Mesendoderm (in vitro differentiated cells): ENCODE measurements around the gene SLC2A11.
A peak's percentile ranks its signal among the peaks of the same experiment; 100 is the strongest.

Experiments
- DNase-seq: peaks from one replicate; pipeline ENCODE4 v3.0.0; 2013
- H2AK5ac ChIP-seq: 2 replicates; pipeline ENCODE4 v1.6.1; 2013; ENCODE audit warnings: low read length, inconsistent platforms
- H2BK120ac ChIP-seq: 2 replicates; pipeline ENCODE4 v1.6.1; 2013; ENCODE audit warnings: low read depth, mild to moderate bottlenecking, low read length, moderate library complexity, mixed read lengths
- H2BK15ac ChIP-seq: replicated peaks from 2 replicates; pipeline ENCODE4 v1.6.1; 2013; ENCODE audit warnings: low read depth, mild to moderate bottlenecking, moderate library complexity
- H2BK5ac ChIP-seq: 2 replicates; pipeline ENCODE4 v1.6.1; 2013; ENCODE audit warnings: low read length, inconsistent platforms
- H3K18ac ChIP-seq: 2 replicates; pipeline ENCODE4 v1.6.1; 2013; ENCODE audit warnings: mild to moderate bottlenecking, low read length, mixed read lengths
- H3K23ac ChIP-seq: one replicate; pipeline ENCODE4 v1.6.1; 2013; ENCODE audit warnings: low read length
- H3K27ac ChIP-seq: 2 replicates; pipeline ENCODE4 v1.5.1; 2013; ENCODE audit warnings: low read depth, mild to moderate bottlenecking, inconsistent platforms, low read length, moderate library complexity
- H3K27me3 ChIP-seq: 2 replicates; pipeline ENCODE4 v1.6.1; 2013; ENCODE audit warnings: low read length, control low read depth, mild to moderate bottlenecking, inconsistent platforms; ENCODE audit not compliant: insufficient read depth, poor library complexity
- H3K36me3 ChIP-seq: 2 replicates; pipeline ENCODE4 v1.6.1; 2013; ENCODE audit warnings: low read length, inconsistent platforms; ENCODE audit not compliant: control insufficient read depth, insufficient read depth
- H3K4ac ChIP-seq: one replicate; pipeline ENCODE4 v1.6.1; 2013; ENCODE audit warnings: low read depth, mild to moderate bottlenecking, low read length, moderate library complexity
- H3K4me1 ChIP-seq: 2 replicates; pipeline ENCODE4 v1.6.1; 2013; ENCODE audit warnings: low read depth, low read length, inconsistent platforms; ENCODE audit not compliant: control insufficient read depth
- H3K4me2 ChIP-seq: 2 replicates; pipeline ENCODE4 v1.6.1; 2013; ENCODE audit warnings: low read length
- H3K4me3 ChIP-seq: 2 replicates; pipeline ENCODE4 v1.5.1; 2013; ENCODE audit warnings: mild to moderate bottlenecking, low read length
- H3K56ac ChIP-seq: one replicate; pipeline ENCODE4 v1.6.1; 2013; ENCODE audit warnings: low read length
- H3K79me1 ChIP-seq: 2 replicates; pipeline ENCODE4 v1.6.1; 2013; ENCODE audit warnings: low read length, inconsistent platforms
- H3K79me2 ChIP-seq: 2 replicates; pipeline ENCODE4 v1.6.1; 2013; ENCODE audit warnings: mild to moderate bottlenecking, low read length; ENCODE audit not compliant: control insufficient read depth, insufficient read depth
- H3K9ac ChIP-seq: 2 replicates; pipeline ENCODE4 v1.6.1; 2013; ENCODE audit warnings: low read length, inconsistent platforms
- H4K5ac ChIP-seq: one replicate; pipeline ENCODE4 v1.6.1; 2013; ENCODE audit warnings: low read length
- H4K8ac ChIP-seq: one replicate; pipeline ENCODE4 v1.6.1; 2013; ENCODE audit warnings: low read depth, mild to moderate bottlenecking, control low read depth, low read length, moderate library complexity
- WGBS: extraction: QIAGEN DNeasy Blood & Tissue Kit; methylation state at CpG from one replicate; pipeline ENCODE4 v1.1.7; 2013; ENCODE audit warnings: low lambda C conversion rate, missing lambda C conversion rate; ENCODE audit not compliant: insufficient coverage; ENCODE audit errors: extremely low coverage; 5-methylcytosine and 5-hydroxymethylcytosine counted together

SLC2A11 gene

DNA sequence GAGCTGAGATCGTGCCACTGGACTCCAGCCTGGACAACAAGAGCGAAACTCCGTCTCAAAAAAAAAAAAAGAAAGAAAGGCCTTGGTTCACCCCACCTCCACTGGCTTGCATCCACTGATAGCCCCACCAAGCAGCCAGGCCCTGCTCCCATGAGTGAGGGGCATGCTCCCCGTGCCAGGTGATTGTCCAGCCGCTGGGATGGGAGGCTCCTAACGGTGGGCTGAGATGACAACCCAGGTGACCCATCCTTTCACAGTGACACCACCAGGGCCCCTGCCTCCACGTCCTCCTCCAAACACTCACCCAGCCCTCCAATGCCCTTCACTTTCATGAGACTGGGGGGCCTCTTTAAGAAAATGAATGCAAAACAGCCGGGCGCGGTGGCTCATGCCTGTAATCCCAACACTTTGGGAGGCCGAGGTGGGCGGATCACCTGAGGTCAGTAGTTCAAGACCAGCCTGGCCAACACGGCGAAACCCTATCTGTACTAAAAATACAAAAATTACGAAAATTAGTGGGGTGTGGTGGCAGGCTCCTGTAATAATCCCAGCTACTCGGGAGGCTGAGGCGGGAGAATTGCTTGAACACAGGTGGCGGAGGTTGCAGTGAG is 10.3 kb upstream of the SLC2A11 start:
- Histone ChIP-seq H3K27ac (no peak overlapping the region), H2BK5ac (no peak overlapping the region), H2BK15ac (no peak overlapping the region), H3K9ac (no peak overlapping the region), H2AK5ac (no peak overlapping the region), H4K8ac (no peak overlapping the region), H3K18ac (no peak overlapping the region), H3K4me2 (no peak overlapping the region), H3K79me2 (no peaks in the 10 kb centered on the region), H3K36me3 (no peaks in the 10 kb centered on the region), H4K5ac (no peak overlapping the region), H3K23ac (no peak overlapping the region), H3K4me1 (peaks cover 2% of the 10 kb centered on the region), H3K4me3 (no peak overlapping the region), H2BK120ac (no peak overlapping the region), H3K56ac (no peak overlapping the region), H3K4ac (no peak overlapping the region), H3K27me3 (no peaks in the 10 kb centered on the region), H3K79me1 (no peaks in the 10 kb centered on the region)
- no CpG with 5 or more reads among the region's 18 CpGs for WGBS
- DNase-seq: no peak

DNA sequence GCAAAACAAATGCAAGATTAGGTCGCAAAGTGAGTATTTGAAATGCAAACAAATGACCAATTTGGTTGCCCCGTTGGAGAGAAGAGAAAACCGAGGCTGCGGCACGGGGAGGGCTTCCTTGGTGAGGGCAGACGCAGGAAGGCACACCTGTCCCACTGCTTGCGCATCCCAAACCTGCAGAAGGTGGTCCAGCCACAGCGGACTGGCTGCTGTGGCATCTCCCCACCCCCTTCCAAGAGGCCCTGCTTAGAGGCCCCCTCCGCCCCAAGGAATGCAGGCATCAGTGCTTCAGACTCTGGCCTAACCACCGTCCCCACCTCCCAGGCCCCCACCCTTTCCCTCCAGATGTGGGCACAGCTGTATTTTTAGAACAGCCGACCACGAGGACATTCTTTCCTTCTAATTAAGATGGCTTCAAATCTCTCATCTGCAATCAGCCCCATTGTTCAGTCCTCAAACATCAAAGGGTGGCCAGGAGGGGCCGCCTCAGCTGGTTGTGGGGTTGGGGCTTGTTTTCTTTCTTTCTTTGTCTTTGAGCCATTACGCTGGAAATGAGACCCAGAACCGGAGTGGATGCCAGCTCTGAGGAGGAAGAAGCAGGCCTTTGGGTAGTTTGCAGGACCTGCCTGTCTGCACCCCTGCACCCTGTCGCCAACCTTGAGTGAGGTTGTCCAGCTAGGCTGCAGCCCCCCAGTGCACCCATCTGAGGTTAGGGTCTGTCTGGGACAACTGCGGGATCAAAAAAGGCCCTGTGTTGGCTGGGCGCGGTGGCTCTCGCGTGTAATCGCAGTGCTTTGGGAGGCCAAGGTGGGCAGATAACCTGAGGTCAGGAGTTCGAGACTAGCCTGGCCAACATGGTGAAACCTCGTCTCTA is 9.4 kb upstream of the SLC2A11 start:
- no peak overlapping the region for H2AK5ac ChIP-seq
- no peak overlapping the region for H3K4me3 ChIP-seq
- H3K18ac ChIP-seq: no peak overlapping the region
- no peaks in the 10 kb centered on the region for H3K79me1 ChIP-seq
- H3K4me2 ChIP-seq: no peak overlapping the region
- no peak overlapping the region for H3K23ac ChIP-seq
- H3K36me3 ChIP-seq: no peaks in the 10 kb centered on the region
- H3K9ac ChIP-seq: no peak overlapping the region
- peaks cover 2% of the 10 kb centered on the region for H3K4me1 ChIP-seq
- no peak overlapping the region for H3K27ac ChIP-seq
- H3K4ac ChIP-seq: peak overlapping the region; percentile 9
- no peaks in the 10 kb centered on the region for H3K79me2 ChIP-seq
- H3K27me3 ChIP-seq: no peaks in the 10 kb centered on the region
- no peak overlapping the region for H2BK5ac ChIP-seq
- H2BK15ac ChIP-seq: no peak overlapping the region
- no peak overlapping the region for H4K8ac ChIP-seq
- no peak overlapping the region for H4K5ac ChIP-seq
- peak; percentile 61 for DNase-seq
- no CpG with 5 or more reads among the region's 24 CpGs for WGBS
- no peak overlapping the region for H2BK120ac ChIP-seq
- peak overlapping the region; percentile 62 for H3K56ac ChIP-seq

DNA sequence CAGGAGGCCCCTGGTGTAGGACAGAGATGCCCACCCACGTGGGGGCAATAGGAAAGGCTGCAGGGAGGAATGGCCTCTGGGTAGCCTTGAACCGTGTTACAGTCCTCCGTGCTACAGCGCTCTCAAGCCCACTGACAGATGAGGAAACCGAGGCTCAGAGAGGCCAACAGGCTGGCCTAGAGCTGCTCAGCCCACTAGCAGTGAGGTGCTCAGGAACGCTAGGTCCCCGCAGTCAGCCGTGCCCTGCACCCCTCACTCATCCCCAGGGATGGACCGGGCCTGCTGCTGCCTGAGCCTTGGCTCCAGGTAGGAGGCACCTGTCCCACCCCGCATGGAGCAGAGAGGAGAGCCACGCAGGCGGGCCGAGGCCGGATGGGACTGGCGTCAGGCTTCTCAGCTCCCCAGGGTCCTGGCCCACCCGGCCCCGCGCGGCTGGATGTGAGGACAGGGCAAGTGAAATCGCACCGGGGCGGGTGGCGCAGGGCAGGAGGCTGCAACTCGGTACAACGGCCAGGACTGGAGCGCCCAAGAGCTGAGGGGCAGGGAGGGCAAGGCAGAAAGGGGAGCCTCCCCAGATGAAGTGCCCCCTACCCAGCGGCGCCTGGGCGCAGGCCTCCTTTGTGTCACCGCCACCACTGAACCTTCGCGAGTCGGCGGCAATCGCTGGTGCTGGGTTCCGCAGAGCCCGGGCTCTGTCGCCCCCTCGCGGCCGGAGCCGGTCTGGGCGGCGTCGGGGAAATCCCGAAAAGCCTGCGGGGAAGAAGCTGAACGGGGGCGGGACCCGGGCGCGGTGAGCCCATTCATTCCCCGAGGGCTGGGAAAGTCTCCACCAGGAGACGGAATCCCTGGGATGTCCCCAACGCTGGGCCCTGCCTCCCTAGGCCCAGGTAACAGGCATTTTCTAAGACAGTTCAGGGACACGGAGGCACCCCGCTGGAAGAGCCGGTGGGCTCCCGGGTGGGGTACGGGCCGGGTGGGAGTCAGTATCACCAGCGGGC is 8.4 kb upstream of the SLC2A11 start:
- Histone ChIP-seq H2BK120ac (no peak overlapping the region), H4K8ac (no peak overlapping the region), H3K4ac (no peak overlapping the region), H3K79me2 (no peaks in the 10 kb centered on the region), H3K18ac (peak overlapping the region; percentile 63), H2BK15ac (no peak overlapping the region), H3K9ac (peak overlapping the region; percentile 59), H3K56ac (peak overlapping the region; percentile 86), H2AK5ac (peak overlapping the region; percentile 12), H3K27ac (no peak overlapping the region), H3K36me3 (no peaks in the 10 kb centered on the region), H4K5ac (no peak overlapping the region), H3K4me1 (peaks cover 2% of the 10 kb centered on the region), H2BK5ac (no peak overlapping the region), H3K4me2 (no peak overlapping the region), H3K4me3 (no peak overlapping the region), H3K79me1 (no peaks in the 10 kb centered on the region), H3K23ac (no peak overlapping the region), H3K27me3 (no peaks in the 10 kb centered on the region)
- DNase-seq: peak; percentile 93
- WGBS: no CpG with 5 or more reads among the region's 62 CpGs

DNA sequence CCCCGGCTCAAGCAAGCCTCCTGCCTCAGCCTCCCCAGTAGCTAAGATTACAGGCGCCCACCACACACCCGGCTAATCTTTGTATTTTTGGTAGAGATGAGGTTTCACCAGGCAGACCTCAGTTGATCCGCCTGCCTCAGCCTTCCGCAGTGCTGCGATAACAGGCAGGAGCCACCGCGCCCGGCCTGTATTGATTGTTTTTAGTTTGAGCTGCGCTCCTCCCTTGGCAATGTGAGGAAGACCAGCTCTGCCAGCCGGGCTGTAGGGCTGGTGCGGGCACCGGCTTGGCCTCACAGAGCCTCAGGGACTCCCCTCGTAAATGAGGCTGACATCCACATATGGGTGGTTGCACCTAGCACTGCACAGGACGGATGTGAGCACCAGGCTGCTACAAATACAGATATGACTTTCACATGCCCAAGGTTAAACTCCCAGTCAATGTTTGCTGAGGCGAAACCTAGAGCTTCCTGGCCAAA is 7.5 kb upstream of the SLC2A11 start:
- H3K27ac ChIP-seq: no peak overlapping the region
- H4K8ac ChIP-seq: no peak overlapping the region
- no peak overlapping the region for H3K23ac ChIP-seq
- WGBS: no CpG with 5 or more reads among the region's 16 CpGs
- H3K79me2 ChIP-seq: no peaks in the 10 kb centered on the region
- H3K36me3 ChIP-seq: no peaks in the 10 kb centered on the region
- no peak overlapping the region for H2AK5ac ChIP-seq
- peaks cover 2% of the 10 kb centered on the region for H3K4me1 ChIP-seq
- DNase-seq: no peak
- no peaks in the 10 kb centered on the region for H3K27me3 ChIP-seq
- H3K4ac ChIP-seq: no peak overlapping the region
- H4K5ac ChIP-seq: no peak overlapping the region
- no peak overlapping the region for H2BK5ac ChIP-seq
- peak overlapping the region; percentile 34 for H3K56ac ChIP-seq
- no peaks in the 10 kb centered on the region for H3K79me1 ChIP-seq
- no peak overlapping the region for H2BK15ac ChIP-seq
- H3K4me2 ChIP-seq: no peak overlapping the region
- no peak overlapping the region for H2BK120ac ChIP-seq
- H3K4me3 ChIP-seq: no peak overlapping the region
- no peak overlapping the region for H3K18ac ChIP-seq
- H3K9ac ChIP-seq: no peak overlapping the region

DNA sequence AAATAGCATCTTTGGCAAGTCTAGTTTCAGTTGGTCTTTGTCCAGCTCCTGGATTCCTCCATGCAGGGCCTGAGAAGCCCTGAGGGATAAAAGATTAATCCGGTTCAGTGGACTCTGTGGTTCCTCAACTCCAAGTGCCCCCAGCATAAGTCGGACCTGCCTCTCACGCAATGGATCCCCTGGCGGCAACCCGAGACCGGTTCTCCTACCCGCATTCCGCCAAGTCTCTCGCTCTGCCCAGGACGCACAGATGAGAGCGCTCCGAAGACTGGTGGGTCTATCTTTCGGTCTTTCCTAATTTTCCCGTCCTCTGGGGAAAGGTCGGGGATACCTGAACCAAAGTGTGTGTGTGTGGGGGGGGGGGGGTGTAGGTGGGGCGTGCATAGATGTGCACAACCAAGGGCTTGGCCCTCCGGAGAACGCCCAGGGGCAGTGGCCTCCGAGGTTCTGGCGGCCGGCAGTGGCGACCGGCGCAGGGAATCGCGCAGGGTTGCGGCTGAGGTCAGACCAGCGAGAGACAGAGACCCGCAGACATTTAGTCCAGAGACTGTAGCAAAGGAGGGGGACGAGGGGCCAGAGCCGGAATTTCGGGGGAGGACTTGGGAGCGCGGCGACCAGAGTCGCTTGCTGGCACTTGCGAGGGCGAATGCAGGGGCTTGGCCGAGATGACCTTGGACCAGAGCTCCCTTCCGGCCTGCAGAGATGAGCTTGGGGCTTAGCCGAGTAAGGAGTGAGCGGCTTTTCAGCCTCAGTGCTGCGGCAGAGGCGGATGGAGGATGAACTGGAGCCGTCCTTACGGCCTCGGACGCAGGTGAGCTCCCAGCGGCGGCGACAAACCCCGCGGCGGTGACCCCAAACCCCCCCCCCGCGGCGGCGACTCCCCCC is 712 bp upstream of the SLC2A11 start:
- Histone ChIP-seq H3K4me2 (peak overlapping the region; percentile 55), H3K56ac (peak overlapping the region; percentile 94), H3K4me3 (peak overlapping the region; percentile 44), H3K23ac (no peak overlapping the region), H2BK5ac (no peak overlapping the region), H4K8ac (no peak overlapping the region), H4K5ac (no peak overlapping the region), H3K79me1 (peaks cover 2% of the 10 kb centered on the region), H3K36me3 (no peaks in the 10 kb centered on the region), H3K4ac (peak overlapping the region; percentile 75), H3K4me1 (peaks cover 3% of the 10 kb centered on the region), H2BK15ac (no peak overlapping the region), H2BK120ac (no peak overlapping the region), H3K79me2 (no peaks in the 10 kb centered on the region), H3K27ac (peak overlapping the region; percentile 83), H3K18ac (peak overlapping the region; percentile 5), H2AK5ac (no peak overlapping the region), H3K9ac (peak overlapping the region; percentile 74), H3K27me3 (no peaks in the 10 kb centered on the region)
- WGBS: no CpG with 5 or more reads among the region's 58 CpGs
- DNase-seq: peak; percentile 86
